GM12878 (cell line): Measurements from ENCODE around the gene SEPTIN5. TPM values are rescaled to one million over a fixed set of nuclear protein-coding genes. Genes with fewer than 3 reads are reported as not detected.

Experiments used
- ATAC-seq: fragments of 200-7000 bp; cut with Tn5 transposase; 3 replicates; pipeline ENCODE4 v1.9.1; 2020; ENCODE audit warnings: mild to moderate bottlenecking, moderate library complexity
- BruUV-seq: library from RNA; stranded (reverse); fragments of 400-500 nt; replicated peaks from 2 replicates; lab custom pipeline; 2021; lab: Mats Ljungman, UMichigan
- CTCF ChIA-PET: fragments of 300-600 bp; sonication (Branson Sonifier 250); formaldehyde crosslinking; extraction: SDS; loops from one replicate; lab custom pipeline; 2021; ENCODE audit warnings: inconsistent platforms; lab: Yijun Ruan, JAX
- POLR2A ChIA-PET: fragments of 350-600 bp; formaldehyde crosslinking; extraction: SDS; loops from one replicate; lab custom pipeline; 2021; ENCODE audit warnings: inconsistent platforms; lab: Charles Lee
- RAD21 ChIA-PET: fragments of 300-600 bp; sonication (Branson Sonifier 250); formaldehyde crosslinking; loops from one replicate; lab custom pipeline; 2023; ENCODE audit warnings: antibody characterized with exemption; ENCODE audit not compliant: unreplicated experiment; lab: Charles Lee
- SMC1A ChIA-PET: fragments of 300-600 bp; sonication (Branson Sonifier 250); formaldehyde crosslinking; loops from one replicate; lab custom pipeline; 2023; ENCODE audit not compliant: unreplicated experiment, uncharacterized antibody; lab: Charles Lee
- DNase-seq: peaks from one replicate; pipeline ENCODE4 v3.0.0-alpha.2; 2011; ENCODE audit warnings: low read depth, low spot score
- FAIRE-seq: peaks from 3 replicates; lab custom pipeline; 2011; peaks lifted over from hg19 to GRCh38; lab: Jason Lieb, UNC
- H2AFZ ChIP-seq: 2 replicates; pipeline ENCODE4 v1.6.0; 2011; ENCODE audit warnings: low read depth, low read length, control low read depth; ENCODE audit not compliant: control insufficient read depth
- H3K27ac ChIP-seq: 2 replicates; pipeline ENCODE4 v1.5.1; 2011; ENCODE audit warnings: control low read depth; ENCODE audit not compliant: control insufficient read depth, insufficient read depth
- H3K27me3 ChIP-seq, 2 experiments: replicated peaks in 1 of 2; 2 replicates each; pipeline versions ENCODE4 v1.6.0 to v1.6.1; 2011; ENCODE audit warnings: low read length in 1 of 2; ENCODE audit not compliant: control insufficient read depth in 2 of 2, insufficient read depth in 2 of 2
- H3K36me3 ChIP-seq, 2 experiments: 2 replicates each; pipeline ENCODE4 v1.5.1; 2011; ENCODE audit warnings: low read length in 1 of 2; ENCODE audit not compliant: control insufficient read depth in 2 of 2, insufficient read depth in 2 of 2
- H3K4me1 ChIP-seq: 2 replicates; pipeline ENCODE4 v1.6.1; 2011; ENCODE audit warnings: mild to moderate bottlenecking, low read length, moderate library complexity, mixed read lengths; ENCODE audit not compliant: control insufficient read depth, insufficient read depth
- H3K4me2 ChIP-seq: 2 replicates; pipeline ENCODE4 v1.6.0; 2011; ENCODE audit warnings: control low read depth; ENCODE audit not compliant: control insufficient read depth, insufficient read depth
- H3K4me3 ChIP-seq: fragments of 200-600 bp; sonication (generic); 2 replicates; pipeline ENCODE4 v1.5.1; 2016
- H3K79me2 ChIP-seq: 2 replicates; pipeline ENCODE4 v1.6.0; 2011; ENCODE audit warnings: low read length; ENCODE audit not compliant: control insufficient read depth, insufficient read depth
- H3K9ac ChIP-seq: 2 replicates; pipeline ENCODE4 v1.8.0; 2011; ENCODE audit warnings: low read length, control low read depth, mixed read lengths; ENCODE audit not compliant: control insufficient read depth, insufficient read depth
- H3K9me3 ChIP-seq: replicated peaks from 3 replicates; pipeline ENCODE4 v1.5.1; 2011; ENCODE audit warnings: mild to moderate bottlenecking, low read length; ENCODE audit not compliant: control insufficient read depth, insufficient read depth
- H4K20me1 ChIP-seq: 2 replicates; pipeline ENCODE4 v1.6.0; 2011; ENCODE audit not compliant: control insufficient read depth, insufficient read depth
- EZH2 ChIP-seq: IDR thresholded peaks from 2 replicates; pipeline ENCODE4 v1.6.1; 2012; ENCODE audit warnings: low read depth, mild to moderate bottlenecking, control low read depth, inconsistent platforms, low read length, borderline replicate concordance; ENCODE audit not compliant: control insufficient read depth
- NR2F1 ChIP-seq: fragments of 450-650 bp; conservative IDR thresholded peaks from 2 replicates; pipeline ENCODE4 v1.6.1; 2017; ENCODE audit warnings: mild to moderate bottlenecking
- WGBS: methylation state at CpG from one replicate; pipeline ENCODE4 v1.1.6; 2016; ENCODE audit warnings: low lambda C conversion rate; ENCODE audit not compliant: insufficient replicate concordance, insufficient coverage; ENCODE audit errors: missing lambda C conversion rate; 5-methylcytosine and 5-hydroxymethylcytosine counted together
- in situ Hi-C: fragments of 300-500 bp; cut with MboI; formaldehyde crosslinking; loops from 9 replicates; pipeline ENCODE4 v1.14.3; 2018; ENCODE audit warnings: mixed read lengths
- intact Hi-C: fragments of 100-400 bp; cut with micrococcal nuclease; formaldehyde crosslinking; loops from one replicate; pipeline ENCODE4 v1.14.2; 2022; ENCODE audit not compliant: unreplicated experiment
- polyA plus RNA-seq, 11 experiments: library from polyadenylated mRNA; depleted of rRNA in 4 of 11; unstranded in 6 of 11; stranded (reverse) in 5 of 11; fragments of >200 nt; fragmentation: Nextera tagmentation in 4 of 11; fragmentation: Illumina TruSeq in 1 of 11; extraction: Ambion mirVana in 4 of 11; extraction: Trizol in 1 of 11; gene quantifications; 1 replicate in 1 of 11; 2 replicates in 10 of 11; pipeline versions ENCODE4 v1.2.1 to v1.2.3, GENCODE V29; 2011 to 2016; ENCODE audit warnings: inconsistent platforms in 2 of 11, missing spikeins in 2 of 11, low read depth in 1 of 11
- total RNA-seq, 4 experiments: library from RNA; depleted of rRNA in 3 of 4; stranded (reverse); fragments of >200 nt in 3 of 4; fragmentation: Illumina TruSeq in 1 of 4; extraction: Trizol in 1 of 4; gene quantifications; 2 replicates each; pipeline versions ENCODE4 v1.2.1 to v1.2.3, GENCODE V29; 2013 to 2021
- TF ChIP-seq, protein P1 (sequence below): fragments of 450-650 bp; formaldehyde crosslinking; IDR thresholded peaks from 2 replicates; pipeline ENCODE4 v1.5.0; 2022; ENCODE audit warnings: mild to moderate bottlenecking, missing genetic modification characterization
- TF ChIP-seq, protein P2 (sequence below): fragments of 450-650 bp; IDR thresholded peaks from 2 replicates; pipeline ENCODE4 v1.6.1; 2016; ENCODE audit warnings: mild to moderate bottlenecking

The SEPTIN5 gene
- total and polyA plus RNA-seq, 10 of the 15 experiments (the other 5 are each of a cell fraction or from before 2014, with no cell fraction given), result 0.13 to 1.1 (median 0.34) TPM; not detected in 5

DNA sequence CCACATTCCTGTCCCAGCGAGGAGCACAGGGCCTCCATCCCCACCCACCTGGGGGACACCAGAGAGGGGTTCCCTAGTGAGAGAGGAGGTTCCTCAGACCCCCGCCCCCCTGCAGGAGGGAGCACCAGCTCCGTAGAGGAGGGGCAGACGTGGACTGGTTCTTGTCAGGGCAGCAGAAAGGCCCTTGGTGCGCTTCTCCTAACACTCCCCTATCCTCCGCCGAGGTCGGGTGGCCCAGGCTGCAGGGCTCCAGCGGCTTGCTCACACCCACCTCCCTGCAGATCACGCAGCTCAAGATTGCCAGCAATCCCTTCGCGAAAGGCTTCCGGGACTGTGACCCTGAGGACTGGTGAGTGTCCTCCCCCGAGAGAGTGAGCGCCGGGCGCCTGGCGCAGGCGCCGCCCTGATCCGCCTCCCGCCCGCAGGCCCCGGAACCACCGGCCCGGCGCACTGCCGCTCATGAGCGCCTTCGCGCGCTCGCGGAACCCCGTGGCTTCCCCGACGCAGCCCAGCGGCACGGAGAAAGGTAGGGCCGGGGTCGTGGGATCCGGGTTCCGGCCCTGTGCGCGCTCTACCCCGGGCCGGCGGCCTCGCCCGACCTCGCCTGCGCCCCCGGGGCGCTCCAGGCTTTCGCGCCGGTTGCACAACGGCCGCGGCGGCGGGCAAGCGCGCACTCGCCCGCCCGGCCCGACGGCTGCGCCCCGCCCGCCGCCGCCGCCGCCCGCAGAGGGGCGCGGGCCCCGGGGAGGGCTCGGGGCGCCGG lies 51.4 kb downstream of the SEPTIN5 start:
- WGBS, result 14% methylated on average over 29 of the region's 83 CpGs
- DNase-seq, result no peak
- CTCF ChIA-PET, result no interaction called here
- H3K4me2 ChIP-seq, result no peak overlapping the region
- ATAC-seq, result no peak
- no peak overlapping the region for H3K27ac ChIP-seq
- H3K9me3 ChIP-seq, result no peaks in the 10 kb centered on the region
- H3K36me3 ChIP-seq, result no peaks in the 10 kb centered on the region
- TF ChIP-seq, protein P1, sequence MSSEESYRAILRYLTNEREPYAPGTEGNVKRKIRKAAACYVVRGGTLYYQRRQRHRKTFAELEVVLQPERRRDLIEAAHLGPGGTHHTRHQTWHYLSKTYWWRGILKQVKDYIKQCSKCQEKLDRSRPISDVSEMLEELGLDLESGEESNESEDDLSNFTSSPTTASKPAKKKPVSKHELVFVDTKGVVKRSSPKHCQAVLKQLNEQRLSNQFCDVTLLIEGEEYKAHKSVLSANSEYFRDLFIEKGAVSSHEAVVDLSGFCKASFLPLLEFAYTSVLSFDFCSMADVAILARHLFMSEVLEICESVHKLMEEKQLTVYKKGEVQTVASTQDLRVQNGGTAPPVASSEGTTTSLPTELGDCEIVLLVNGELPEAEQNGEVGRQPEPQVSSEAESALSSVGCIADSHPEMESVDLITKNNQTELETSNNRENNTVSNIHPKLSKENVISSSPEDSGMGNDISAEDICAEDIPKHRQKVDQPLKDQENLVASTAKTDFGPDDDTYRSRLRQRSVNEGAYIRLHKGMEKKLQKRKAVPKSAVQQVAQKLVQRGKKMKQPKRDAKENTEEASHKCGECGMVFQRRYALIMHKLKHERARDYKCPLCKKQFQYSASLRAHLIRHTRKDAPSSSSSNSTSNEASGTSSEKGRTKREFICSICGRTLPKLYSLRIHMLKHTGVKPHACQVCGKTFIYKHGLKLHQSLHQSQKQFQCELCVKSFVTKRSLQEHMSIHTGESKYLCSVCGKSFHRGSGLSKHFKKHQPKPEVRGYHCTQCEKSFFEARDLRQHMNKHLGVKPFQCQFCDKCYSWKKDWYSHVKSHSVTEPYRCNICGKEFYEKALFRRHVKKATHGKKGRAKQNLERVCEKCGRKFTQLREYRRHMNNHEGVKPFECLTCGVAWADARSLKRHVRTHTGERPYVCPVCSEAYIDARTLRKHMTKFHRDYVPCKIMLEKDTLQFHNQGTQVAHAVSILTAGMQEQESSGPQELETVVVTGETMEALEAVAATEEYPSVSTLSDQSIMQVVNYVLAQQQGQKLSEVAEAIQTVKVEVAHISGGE (CRISPR knock-in tag), result no peak
- 0 out of 2 replicates have a peak, but pooled peaks have one; percentile 35 for TF ChIP-seq EZH2
- no peaks in the 10 kb centered on the region for H3K79me2 ChIP-seq
- BruUV-seq, result no TSS peak
- peaks cover 3 to 17% of the 10 kb centered on the region in 2 experiments; a peak in 3 of 4 replicates for H3K27me3 ChIP-seq
- RAD21 ChIA-PET, result no interaction called here
- in situ Hi-C loops, result no loop called here
- POLR2A ChIA-PET, result no interaction called here
- no peaks in the 10 kb centered on the region for H4K20me1 ChIP-seq
- H3K9ac ChIP-seq, result no peak overlapping the region
- H2AFZ ChIP-seq, result no peak overlapping the region
- FAIRE-seq, result no peak
- no peaks in the 10 kb centered on the region for H3K4me1 ChIP-seq
- no peak overlapping the region for H3K4me3 ChIP-seq
- SMC1A ChIA-PET, result no interaction called here
- intact Hi-C loops, result no loop called here

DNA sequence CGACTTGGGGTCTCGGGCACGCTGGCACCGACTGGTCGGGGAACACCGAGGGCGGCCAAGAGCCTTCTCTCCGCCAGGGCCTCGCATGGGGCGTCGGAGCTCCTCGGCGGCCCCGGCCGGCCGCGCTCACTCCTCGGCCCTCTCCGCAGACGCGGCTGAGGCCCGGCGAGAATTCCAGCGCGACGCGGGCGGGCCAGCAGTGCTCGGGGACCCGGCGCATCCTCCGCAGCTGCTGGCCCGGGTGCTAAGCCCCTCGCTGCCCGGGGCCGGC lies 51.9 kb downstream of the SEPTIN5 start:
- no peaks in the 10 kb centered on the region for H3K79me2 ChIP-seq
- no TSS peak for BruUV-seq
- POLR2A ChIA-PET, result no interaction called here

More for the DNA sequence above, 51.9 kb downstream of the SEPTIN5 start:
- Histone ChIP-seq H2AFZ (no peak overlapping the region), H3K27ac (no peak overlapping the region), H3K27me3 (peaks cover 3 to 18% of the 10 kb centered on the region in 2 experiments; a peak in 3 of 4 replicates), H3K9me3 (no peaks in the 10 kb centered on the region), H3K4me3 (no peak overlapping the region), H3K4me1 (no peaks in the 10 kb centered on the region), H3K4me2 (no peak overlapping the region), H3K9ac (no peak overlapping the region), H3K36me3 (no peaks in the 10 kb centered on the region), H4K20me1 (no peaks in the 10 kb centered on the region; the same call in 1 of the 2 replicates)
- no peak for TF ChIP-seq NR2F1
- TF ChIP-seq, protein P2, sequence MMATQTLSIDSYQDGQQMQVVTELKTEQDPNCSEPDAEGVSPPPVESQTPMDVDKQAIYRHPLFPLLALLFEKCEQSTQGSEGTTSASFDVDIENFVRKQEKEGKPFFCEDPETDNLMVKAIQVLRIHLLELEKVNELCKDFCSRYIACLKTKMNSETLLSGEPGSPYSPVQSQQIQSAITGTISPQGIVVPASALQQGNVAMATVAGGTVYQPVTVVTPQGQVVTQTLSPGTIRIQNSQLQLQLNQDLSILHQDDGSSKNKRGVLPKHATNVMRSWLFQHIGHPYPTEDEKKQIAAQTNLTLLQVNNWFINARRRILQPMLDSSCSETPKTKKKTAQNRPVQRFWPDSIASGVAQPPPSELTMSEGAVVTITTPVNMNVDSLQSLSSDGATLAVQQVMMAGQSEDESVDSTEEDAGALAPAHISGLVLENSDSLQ, result no peak
- intact Hi-C loops (no loop called here), in situ Hi-C loops (no loop called here)
- ATAC-seq (no peak), FAIRE-seq (no peak), DNase-seq (no peak)
- RAD21 ChIA-PET, result no interaction called here
- SMC1A ChIA-PET, result no interaction called here
- CTCF ChIA-PET, result no interaction called here
- 27% methylated on average over 29 of the region's 36 CpGs for WGBS
